ENCODE results near the gene SERPINF2. TPM values are rescaled to one million over a fixed set of nuclear protein-coding genes. Genes with fewer than 3 reads are reported as not detected.

SERPINF2 gene
- total RNA-seq, 1 experiment from 2014 or later: 0.68 TPM

GRCh38 chr17:1754430-1755112 is 11.9 kb downstream of the SERPINF2 start:
- H3K79me1 ChIP-seq (ENCODE audit: insufficient read depth, low read depth, low read length, poor library complexity, severe bottlenecking): no peaks in the 10 kb centered on the region

More at GRCh38 chr17:1754430-1755112, 11.9 kb downstream of the SERPINF2 start:
- Histone ChIP-seq H3K27ac (ENCODE audit: insufficient read length, low read depth, low read length) (no peak overlapping the region), H3K9me3 (ENCODE audit: control insufficient read depth, low read depth, low read length) (no peaks in the 10 kb centered on the region), H4K8ac (replicated peaks; ENCODE audit: insufficient read length, low read depth, low read length) (no peak overlapping the region), H3K27me3 (ENCODE audit: insufficient read depth, low read length) (no peaks in the 10 kb centered on the region), H2BK15ac (ENCODE audit: low read depth, low read length) (no peak overlapping the region), H2BK20ac (ENCODE audit: low read depth, low read length, poor library complexity, severe bottlenecking) (no peak overlapping the region), H3K14ac (ENCODE audit: insufficient read depth, low read length) (no peak overlapping the region; the same call in 1 of the 2 replicates), H2AFZ (ENCODE audit: low read length) (no peak overlapping the region), H3K23ac (ENCODE audit: insufficient read length, low read depth, low read length) (no peak overlapping the region), H3T11ph (ENCODE audit: low read length) (no peak overlapping the region), H3K18ac (ENCODE audit: insufficient read length, low read depth, low read length) (no peak overlapping the region), H3K4ac (ENCODE audit: low read depth, low read length) (no peak overlapping the region), H2BK12ac (ENCODE audit: insufficient read length, low read depth, low read length) (no peak overlapping the region), H3K23me2 (ENCODE audit: insufficient read length, low read depth, low read length, poor library complexity, severe bottlenecking) (no peaks in the 10 kb centered on the region), H2BK120ac (ENCODE audit: low read depth, low read length, poor library complexity, severe bottlenecking) (no peak overlapping the region), H3K4me1 (ENCODE audit: insufficient read depth, low read length) (no peaks in the 10 kb centered on the region), H3K4me2 (ENCODE audit: insufficient read depth, insufficient read length, low read length) (no peak overlapping the region), H2BK5ac (ENCODE audit: insufficient read length, low read length) (no peak overlapping the region), H3K79me2 (ENCODE audit: insufficient read depth, low read length) (no peaks in the 10 kb centered on the region), H2AK5ac (ENCODE audit: insufficient read length, low read length) (no peak overlapping the region), H3K56ac (ENCODE audit: insufficient read length, low read depth, low read length) (no peak overlapping the region), H4K5ac (ENCODE audit: insufficient read length, low read depth, low read length) (no peak overlapping the region), H3K9ac (ENCODE audit: extremely low read depth, insufficient read length, low read length) (no peak overlapping the region), H4K91ac (ENCODE audit: insufficient read length, low read depth, low read length) (no peak overlapping the region), H4K20me1 (ENCODE audit: control insufficient read depth, insufficient read depth, insufficient read length) (no peaks in the 10 kb centered on the region)
- H3K36me3 Mint-ChIP-seq (ENCODE audit: insufficient read depth in 1 of 3, low read depth in 3 of 3): no peaks in the 10 kb centered on the region
- H3K9me3 Mint-ChIP-seq: no peaks in the 10 kb centered on the region
- WGBS (ENCODE audit: extremely low coverage, insufficient read length, low lambda C conversion rate): no CpG with 5 or more reads among the region's 25 CpGs
- no peak for DNase-seq
- no peaks in the 10 kb centered on the region; the same call in none of the 2 replicates for H3K27me3 Mint-ChIP-seq (ENCODE audit: low read depth)
- H3K4me3 Mint-ChIP-seq: no peak overlapping the region
- H3K4me1 Mint-ChIP-seq: peaks cover 23 to 28% of the 10 kb centered on the region in 2 experiments
- no peak overlapping the region for H3K27ac Mint-ChIP-seq
- no peak for TF ChIP-seq CTCF (conservative IDR thresholded peaks at IDR 0.05)
